ENCODE measurements around the gene SAP30L.

The SAP30L gene

DNA sequence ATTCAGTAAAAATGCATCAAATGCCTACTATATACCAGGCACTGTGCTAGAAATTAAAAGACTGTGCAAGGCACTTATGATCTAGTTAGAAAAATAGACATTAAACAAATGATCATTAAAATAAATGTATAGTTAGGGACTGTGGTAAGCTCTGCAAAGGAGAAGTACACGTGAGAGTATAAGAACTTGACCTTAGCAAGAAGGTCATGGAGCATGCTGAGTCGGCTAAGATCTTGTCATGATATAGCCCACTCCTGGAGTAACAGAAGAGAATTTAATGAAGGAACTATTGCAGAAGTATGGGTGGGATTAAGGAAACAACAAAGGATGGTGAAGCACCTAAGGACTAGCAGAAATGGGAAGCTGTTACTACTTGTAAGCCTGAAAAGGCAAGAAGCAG, 23.5 kb upstream of the SAP30L start:
- DNase-seq = no peak

- no peak for DNase-seq
These were observed 17.6 kb upstream of the SAP30L start for GRCh38 chr5:154428208-154428607.

DNA sequence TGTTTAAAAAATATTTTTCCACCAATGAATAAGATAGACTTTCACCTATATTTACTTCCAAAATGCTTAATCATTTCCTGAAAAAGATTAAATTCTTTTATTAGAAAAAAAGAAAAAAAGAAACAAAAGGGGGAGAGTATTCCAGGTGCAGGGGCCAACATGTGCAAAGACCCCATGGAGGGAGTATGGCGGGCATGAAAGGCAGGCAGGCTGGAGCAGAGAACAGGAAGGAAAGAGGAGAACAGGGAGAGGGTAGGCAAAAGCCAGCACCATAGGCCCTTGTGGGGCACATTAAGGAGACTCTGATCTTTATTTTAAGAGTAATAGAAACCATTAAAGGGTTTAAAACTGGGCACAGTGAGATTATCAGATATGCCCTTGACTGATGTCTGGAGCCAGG, 16.5 kb upstream of the SAP30L start:
- DNase-seq = no peak

DNA sequence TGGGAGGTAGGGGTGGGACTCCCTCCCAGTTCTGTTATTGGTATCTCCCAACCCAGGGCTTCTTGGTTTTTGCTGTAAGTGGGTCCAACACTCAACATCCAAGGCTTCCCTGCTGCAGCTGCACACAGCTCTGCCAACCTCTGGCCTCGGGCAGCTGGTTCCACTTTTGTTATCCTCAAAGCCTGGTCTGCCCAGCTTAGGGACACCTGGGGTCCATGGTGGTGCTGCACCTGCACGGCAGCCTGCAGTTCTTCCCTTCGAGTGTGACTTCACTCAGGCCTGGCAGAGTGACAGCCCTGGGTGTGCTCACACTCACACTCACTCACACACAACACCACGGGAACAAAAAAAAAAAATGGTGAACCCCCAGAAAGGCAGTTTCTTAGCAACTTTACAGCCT, 15.3 kb upstream of the SAP30L start:
- no peak for DNase-seq

- DNase-seq = no peak
These were observed 14.7 kb upstream of the SAP30L start for GRCh38 chr5:154430961-154431630.

DNA sequence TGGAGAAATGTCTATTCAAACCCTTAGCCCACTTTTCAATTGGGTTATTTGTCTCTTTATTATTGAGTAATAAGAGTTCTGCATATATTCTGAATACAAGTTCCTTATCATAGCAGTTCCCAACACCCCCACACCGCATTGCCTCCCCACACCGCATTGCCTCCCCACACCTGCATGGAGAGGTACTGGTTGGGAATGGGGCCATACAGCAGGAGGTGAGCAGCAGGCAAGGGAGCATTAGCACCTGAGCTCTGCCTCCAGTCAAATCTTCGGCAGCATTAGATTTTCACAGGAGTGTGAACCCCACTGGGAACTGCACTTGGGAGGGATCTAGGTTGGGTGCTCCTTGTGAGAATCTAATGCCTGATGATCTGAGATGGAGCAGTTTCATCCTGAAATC, 10.6 kb upstream of the SAP30L start:
- DNase-seq = no peak

DNA sequence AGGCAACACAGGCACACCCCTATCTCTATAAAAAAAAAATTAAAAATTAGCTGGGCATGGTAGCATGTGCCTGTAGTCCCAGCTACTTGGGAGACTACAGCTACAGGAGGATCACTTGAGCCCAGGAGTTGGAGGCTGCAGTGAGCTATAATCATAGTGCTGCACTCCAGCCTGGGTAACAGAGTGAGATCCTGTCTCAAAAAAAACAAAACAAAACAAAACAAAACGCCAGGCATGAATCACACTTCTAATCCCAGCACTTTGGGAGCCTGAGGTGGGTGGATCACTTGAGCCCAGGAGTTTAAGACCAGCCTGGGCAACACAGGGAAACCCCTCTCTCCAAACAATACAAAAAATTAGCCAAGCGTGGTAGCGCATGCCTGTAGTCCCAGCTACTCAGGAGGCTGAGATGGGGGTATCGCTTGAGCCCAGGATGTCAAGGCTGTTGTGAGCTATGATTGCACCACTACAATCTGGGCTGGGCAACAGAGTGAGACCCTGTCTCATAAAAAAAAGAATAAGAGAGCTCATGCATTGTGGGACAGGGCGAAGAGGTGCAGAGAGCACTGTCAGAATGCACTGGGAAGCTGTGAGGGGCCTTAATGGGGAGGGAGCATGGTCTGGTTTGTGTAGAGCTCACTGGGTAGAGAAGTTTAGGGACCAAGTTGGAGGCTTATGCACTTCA, 8.4 kb upstream of the SAP30L start:
- DNase-seq = no peak

- DNase-seq = no peak
These were observed 5.3 kb upstream of the SAP30L start for GRCh38 chr5:154440540-154440939.

DNA sequence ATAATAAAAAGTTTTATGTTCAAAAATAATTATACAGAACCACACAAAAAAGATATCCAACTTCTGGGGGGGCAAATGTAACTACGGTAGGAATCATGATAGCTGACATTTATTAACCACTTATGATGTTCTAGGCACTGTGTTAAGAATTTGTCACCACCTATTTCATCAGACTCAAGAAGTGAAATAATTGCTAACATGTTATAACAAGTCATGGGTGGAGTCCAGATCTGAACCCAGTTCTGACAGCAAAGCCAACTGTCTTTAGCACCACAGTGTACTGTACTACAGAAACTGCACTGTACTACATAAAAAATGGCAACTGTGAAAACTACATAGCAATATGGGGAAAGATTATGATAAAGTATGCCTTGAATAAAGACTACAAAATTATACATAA, 3.0 kb upstream of the SAP30L start:
- no peak for DNase-seq

- peak; percentile 29 for DNase-seq
These were observed 1.0 kb upstream of the SAP30L start for GRCh38 chr5:154444556-154445421.

DNA sequence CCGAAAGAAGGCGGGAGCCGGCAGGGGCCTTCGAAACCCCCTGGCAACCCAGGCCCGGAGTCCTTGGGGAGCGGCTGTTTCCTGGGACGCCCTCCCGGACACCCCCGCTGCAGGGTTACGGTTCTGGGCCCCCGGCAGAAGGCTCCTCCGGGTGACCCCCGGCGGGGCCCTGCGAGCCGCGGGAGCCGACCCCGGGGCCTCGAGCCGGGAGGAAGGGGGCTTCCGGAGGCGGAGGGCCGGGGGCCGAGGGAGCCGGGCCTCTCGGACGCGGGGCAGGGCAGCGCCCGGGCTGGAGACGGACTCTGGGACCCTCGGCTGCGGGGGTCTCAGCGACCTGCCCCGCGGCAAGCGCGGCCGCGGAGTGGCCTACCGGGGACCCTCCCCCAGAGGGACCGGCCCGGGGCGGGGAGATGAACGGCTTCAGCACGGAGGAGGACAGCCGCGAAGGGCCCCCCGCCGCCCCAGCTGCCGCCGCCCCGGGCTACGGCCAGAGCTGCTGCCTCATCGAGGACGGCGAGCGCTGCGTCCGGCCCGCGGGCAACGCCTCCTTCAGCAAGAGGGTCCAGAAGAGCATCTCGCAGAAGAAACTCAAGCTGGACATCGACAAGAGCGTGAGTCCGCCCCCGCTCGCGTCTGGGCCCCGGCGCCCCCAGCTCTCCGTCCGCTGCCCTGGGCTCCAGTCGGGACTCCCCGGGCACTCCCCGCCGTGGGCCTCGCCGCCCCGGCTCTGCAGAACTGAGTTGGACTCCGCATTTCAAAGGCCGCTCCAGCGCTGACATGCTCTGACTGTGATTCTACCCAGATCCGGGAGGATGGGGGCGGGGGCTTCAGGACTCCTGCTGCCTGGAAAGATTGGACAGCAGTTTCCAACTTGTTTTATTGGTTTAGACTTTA, 645 bp downstream of the SAP30L start:
- DNase-seq = no peak

- DNase-seq = peak; percentile 6
These were observed 1.4 kb downstream of the SAP30L start for GRCh38 chr5:154447089-154447725.

DNA sequence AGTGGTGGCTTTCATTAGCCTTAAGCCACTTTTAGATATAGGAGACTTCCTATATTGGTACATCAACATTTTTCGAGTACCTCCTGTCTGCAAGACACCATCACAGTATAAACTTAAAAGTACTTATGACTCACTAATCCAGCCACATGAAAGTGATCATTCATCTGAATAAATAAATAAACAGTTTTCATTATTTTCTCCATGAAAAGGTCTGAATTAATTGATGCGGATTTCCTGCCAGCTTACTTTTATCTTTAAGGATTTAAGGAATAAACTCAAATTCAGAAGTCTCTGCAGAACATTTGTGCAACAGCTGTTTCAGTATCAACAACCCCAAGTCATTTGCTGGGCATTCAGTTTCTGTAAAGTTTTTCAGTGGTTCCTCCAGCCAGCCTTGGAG, 4.0 kb downstream of the SAP30L start:
- DNase-seq = no peak

DNA sequence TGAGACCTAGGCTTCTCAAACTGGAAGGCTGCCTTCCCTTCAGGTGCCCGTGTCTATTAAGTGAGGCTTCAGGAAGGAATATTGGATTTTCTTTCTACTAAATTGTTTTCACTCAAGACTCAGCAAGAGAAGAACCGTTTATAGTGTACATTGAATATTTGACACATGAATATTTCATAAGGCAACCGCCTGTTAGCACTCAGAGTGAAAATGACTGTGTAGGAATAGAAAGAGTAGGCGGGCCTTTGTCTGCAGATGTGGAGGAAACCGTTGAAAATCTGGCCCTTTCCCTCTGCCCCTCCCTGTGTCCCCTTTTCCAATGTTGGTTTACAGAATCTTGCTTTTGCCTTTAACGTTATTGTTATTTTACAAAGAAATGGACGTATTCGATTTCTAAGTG, 6.2 kb downstream of the SAP30L start:
- DNase-seq = no peak

DNA sequence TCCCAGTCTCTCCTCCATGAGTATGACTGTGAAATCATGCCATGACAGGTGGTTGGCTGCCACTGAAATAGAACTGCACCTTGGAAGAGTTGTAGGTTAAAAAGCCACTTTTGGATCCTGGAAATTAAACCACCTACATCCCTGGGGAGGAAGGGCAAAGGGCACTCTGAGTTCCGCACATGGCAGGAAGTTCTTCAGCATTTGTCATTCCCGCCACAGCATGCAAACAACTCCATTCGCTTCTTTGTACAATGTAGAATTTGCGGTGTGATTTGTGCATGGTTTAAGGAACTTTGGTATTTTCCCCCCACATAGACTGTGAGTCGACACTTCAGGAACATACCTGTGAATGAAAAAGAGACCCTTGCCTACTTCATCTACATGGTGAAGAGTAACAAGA, 9.8 kb downstream of the SAP30L start:
- no peak for DNase-seq

DNA sequence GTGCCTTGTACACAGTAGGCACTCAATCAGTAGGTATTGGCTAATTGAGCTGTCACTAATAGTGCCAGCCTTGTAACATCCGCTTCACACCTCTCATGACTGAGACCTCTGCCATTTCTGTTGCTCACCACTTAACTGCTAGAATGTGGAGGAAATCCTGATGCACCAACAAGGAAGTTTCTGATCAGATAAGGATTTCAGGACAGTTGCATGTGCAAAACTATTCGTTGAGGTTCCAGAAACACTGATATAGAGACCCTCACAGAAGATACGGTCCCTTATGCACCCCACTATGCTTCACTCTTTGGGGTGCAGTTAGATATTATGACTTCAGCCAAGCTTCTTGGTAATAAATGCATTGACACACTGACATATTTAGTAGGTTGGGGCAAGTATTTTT, 10.7 kb downstream of the SAP30L start:
- DNase-seq = no peak

DNA sequence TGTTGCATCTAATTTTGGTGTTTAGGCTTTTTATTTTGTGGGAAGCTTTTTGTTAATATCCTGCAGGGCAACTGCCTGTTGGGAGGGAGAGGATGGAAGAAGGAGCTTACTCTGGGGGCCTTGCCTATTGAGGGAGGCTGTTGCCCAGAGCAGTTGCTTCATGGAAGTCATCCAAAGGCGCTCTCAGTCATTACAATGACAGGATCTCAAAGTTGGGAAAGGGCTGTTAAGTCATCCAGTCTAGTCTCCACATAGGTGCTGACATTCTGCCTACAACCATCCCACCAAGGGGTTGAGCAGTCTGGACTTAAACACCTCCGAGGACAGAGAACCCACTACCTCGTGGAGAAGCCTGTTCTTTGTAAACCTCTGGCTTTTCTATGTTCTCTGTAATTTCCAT, 13.2 kb downstream of the SAP30L start:
- no peak for DNase-seq

DNA sequence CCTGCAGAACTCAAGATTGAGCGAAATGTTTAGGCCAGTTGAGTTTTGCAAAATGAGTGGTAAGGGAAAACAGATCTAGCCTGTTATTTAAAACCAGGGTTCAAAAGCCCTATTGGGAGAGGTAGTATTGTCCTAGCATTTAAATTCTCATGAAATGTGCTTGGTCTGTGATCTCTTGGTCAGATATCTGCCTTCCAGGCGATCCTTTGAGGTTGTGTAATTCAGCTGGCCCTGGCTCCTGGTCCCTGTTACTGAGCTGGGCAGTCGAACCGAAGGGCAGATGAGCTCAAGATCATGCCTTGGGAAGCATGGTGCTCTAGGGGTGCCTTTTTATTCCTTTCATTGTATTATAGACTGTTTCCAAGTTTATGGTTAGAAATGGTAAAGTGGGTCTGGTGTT, 14.4 kb downstream of the SAP30L start:
- DNase-seq = no peak

DNA sequence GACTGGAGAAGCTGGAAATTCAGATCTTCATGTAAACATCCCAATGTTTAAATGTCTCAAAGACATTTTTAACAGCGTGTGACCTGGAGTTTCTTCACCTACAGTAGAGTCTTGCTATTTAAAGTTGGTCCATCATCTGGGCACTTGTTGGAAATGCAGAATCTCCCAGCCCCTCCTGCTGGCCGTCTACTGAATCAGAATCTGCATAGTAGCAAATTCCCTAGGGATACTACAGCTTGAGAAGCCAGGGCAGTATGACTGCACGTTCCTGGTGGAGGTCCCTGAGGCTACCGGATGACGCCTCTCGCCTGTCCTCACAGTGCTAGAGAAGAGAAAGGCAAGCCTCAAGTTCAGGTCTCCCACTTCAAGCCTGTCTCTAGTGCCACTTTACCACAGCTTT, 15.7 kb downstream of the SAP30L start:
- no peak for DNase-seq

- no peak for DNase-seq
These were observed 18.6 kb downstream of the SAP30L start for GRCh38 chr5:154464438-154464837.

DNA sequence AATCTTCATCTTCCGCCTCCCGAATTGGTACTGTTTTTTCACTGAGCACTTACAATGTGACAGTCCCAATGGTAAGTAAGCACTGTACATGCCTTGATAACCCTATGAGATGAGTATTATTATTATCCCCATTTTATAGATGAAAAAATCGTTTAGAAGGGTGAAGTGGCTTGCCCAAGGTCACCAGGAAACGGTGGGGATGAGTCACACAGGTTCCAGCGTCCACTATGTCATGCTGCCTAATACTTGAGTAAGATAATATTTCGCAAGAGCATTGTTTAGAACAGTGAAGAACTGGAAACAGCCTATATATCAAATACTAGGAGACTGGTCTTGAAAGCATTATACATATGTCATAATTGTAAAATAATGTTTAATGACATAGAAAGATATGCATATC, 19.4 kb downstream of the SAP30L start:
- no peak for DNase-seq

DNA sequence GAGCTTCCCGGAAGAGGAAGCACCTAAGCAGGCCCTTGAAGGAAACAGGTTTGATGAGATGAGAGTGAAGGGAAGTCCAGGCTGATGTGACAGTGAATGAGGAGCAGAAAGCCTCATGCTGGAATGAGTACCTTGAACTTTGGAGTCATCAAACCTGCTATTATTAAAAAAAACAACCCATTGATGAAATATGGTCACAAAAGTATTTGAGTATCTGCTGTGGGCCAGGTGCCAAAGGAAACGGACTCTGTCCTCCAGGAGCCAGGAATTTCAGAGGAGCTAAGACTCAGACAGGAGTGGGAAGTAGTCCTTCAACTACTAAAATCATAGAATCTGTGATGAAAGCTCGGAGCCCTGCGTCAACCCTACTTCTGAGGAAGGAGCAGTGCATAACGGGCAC, 20.4 kb downstream of the SAP30L start:
- no peak for DNase-seq

DNA sequence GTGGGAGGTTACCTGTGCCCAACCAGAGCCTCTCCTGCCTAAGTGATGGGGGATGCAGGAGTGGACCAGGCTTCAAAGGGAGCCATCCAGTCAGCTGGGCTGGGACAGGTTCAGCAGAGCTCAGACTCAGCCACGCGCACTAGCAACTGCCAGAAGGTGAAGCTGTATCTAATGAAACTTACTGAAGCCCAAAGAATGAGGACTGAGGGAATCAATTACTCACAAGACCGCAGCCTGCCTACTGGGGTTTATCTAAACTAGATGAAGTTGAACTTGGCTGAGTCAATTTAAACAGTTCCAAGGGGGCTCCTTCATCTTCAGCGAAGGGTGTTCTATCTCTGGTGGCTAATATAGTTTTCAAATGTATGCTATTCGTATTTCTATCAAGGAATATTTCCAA, 20.9 kb downstream of the SAP30L start:
- no peak for DNase-seq

All from NCI-H748 treated with DMSO at 0.1 percent for 48 hours (cell line).